Activated CD8-positive, alpha-beta memory T cell treated with anti-CD3 and anti-CD28 coated beads for 24 hours (primary cell): Measurements from ENCODE around the gene PTPRO.

Source experiments
- DNase-seq: peaks from one replicate; pipeline ENCODE4 v3.0.0-alpha.2; 2020

PTPRO gene

DNA sequence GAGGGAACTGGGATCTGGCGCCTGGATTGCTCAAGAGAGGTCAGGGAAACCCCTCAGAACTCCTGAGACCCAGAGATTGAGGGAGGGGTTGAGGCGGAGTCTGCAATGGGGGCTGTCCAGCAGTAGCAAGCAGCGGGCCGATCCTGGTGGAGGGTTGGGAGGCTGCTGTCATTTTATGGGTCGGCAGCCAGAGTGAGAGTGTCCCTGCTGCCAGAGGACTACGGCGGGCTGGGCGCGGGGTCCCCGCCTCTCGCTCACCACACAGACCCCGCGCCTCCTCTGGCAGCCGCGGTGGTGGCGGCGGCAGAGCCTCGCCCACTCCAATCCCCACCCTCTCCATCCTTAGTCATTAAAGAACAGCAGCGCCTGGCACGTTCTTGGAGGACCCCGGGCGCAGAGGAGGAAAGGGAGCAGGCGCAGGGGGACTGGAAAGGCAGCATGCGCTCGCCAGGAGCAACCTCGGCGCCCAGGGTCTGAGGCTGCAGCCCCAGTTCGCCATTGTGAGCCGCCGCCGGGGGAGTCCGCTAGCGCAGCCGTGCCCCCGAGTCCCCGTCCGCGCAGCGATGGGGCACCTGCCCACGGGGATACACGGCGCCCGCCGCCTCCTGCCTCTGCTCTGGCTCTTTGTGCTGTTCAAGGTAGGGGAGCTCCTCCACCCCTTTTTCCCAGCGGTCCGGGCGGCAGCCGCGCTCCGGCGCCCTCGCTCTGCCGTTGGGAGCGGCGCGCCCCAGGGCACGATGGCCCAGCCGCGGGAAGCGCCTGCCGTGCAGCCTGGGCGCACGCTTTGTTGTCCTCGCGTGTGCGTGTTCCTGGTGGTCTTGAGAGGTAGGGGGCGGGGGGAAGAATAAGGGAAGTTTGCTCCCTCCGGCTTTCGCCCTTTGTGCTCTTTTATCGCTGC, at the start of gene PTPRO:
PTPRO (plus strand) TSS at position 345 of the 898 bp plus-strand sequence.
- DNase-seq = no peak

DNA sequence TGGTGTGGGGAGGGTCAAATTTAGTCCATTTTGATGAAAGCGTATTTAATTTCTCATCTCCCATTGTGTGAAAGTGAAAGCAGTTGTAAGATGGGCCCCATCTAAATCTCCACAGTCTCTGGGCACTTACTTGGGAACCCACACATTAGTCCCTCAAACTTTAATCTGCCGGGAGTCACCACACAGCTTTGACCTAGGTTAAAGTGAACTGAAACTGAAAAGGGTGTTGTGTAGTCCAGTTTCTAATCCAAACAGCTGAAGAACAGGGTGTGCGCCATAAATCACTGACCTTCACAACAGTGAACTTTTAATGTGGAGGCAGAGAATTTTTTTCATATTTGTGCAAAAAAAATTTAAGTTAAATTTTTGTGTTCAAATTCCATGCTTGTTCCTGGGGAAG, 48.4 kb upstream of the PTPRO start:
- no peak for DNase-seq

DNA sequence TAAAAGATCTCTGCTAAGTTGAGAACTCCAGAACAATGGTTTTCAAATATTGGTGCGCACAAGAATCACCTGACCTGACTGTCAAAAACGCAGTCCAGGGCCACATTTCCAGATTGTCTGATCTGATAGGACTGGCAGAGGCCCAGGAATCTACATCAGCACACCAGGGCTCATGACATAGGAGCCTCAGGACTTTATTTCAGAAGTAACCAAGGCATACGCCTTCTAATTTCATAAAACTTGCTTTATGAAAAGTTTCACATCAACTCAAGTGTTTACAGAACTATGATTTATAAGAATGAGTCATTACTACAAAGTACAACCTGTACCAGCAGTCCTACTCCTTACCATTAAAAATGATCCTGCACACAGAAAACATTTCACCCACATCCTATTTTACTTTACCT, 47.7 kb upstream of the PTPRO start:
- DNase-seq = no peak

DNA sequence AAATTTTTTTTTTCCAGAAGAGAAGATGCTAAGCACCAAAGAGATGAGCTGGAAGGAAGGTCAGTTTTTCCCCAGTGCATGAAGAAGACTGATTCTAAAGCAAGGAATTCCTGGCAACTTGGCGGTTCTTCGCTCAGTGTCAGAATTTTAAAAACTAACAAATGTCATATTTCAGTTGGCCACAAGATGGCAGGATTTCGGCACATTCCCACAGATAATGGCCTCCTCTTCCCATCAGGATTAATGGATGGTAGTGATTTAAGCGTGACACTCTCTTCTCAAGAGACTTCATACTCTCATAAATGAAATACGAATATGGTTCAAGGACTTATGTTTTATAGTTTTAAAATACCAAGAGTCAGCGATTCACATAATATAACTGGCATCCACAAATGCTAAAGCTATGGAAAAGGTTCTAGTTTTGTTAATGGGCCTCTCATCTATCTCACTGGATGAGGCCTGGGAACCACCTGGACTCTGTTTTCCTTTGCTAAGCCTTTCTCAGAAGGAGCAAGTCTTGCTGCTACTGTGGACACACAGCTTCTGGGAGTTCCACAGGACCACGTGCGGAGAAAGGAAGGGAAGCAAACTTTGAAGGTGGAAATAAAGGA, 46.1 kb upstream of the PTPRO start:
- DNase-seq = no peak

DNA sequence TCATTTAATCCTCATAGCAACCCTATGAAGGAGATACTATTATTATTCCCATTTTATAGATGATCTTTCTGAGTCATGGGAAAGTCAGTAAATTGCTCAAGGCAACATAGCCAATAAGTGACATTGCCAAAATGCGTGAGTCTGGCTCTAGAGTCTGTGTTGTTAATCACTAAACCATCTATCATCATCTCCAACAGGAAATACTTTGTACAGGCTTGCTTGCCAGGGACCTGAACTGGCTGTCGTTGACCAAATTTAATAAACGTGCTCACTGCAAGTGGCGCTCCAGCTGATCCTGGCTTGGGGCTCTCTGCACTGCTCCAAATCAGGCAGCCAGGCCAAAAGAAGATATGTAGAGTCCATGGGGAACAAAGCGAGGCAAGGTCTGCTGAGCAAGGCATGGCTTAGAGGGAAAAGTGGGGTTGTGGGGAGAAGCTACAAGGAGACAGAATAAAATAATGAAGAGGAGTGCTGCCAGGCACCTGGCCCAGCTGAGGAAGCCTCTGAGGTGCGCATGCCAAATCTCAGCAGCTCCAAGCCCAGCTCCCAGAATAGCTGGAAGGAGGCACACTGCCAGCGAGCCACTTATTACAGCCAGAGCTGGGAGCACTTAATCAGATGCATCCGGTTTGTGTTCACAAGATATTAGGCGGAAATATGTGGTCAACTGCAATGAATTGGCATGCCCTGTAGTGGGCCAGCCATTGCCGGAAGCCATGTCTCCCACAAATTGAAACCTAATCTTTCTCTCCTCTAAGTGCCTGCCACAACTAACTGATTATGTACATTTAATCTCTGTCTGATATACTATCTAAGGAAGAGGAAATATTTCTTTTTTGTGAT, 43.3 kb upstream of the PTPRO start:
- no peak for DNase-seq

DNA sequence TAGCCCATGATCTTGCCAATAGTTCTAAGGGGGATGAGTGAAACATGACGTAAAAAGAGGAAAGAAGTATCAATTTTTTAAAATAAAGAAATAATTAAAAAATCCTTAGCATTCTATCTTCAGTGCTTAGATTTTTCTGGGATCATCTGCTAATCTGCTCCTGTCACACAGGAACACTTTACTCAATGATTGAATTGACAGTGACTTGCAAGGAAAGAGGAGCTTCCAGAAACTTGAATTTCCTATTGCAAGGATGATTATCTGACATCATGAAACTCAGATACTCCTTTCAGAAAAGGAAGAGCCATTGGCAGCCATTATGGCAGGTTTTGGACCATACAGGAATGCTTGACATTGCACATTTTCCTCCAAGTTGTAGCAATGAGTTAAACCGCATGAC, 41.4 kb upstream of the PTPRO start:
- DNase-seq = no peak

DNA sequence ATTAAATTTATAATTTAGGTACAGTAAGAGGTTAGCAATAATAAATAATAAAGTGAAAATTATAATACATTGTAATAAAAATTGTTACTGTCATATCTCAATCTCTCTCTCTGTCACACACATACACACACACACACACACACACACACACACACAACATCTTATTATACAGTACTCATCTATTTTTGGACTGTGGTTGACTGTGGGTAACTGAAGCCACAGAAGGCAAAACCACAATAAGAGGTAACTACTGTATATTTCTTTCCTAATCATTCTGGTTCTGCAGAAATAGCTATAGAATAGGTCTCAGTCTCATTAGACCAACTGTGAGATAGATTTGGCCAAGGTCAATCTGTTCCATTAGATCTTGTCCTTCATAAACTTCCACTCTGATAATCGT, 33.1 kb upstream of the PTPRO start:
- DNase-seq = no peak

DNA sequence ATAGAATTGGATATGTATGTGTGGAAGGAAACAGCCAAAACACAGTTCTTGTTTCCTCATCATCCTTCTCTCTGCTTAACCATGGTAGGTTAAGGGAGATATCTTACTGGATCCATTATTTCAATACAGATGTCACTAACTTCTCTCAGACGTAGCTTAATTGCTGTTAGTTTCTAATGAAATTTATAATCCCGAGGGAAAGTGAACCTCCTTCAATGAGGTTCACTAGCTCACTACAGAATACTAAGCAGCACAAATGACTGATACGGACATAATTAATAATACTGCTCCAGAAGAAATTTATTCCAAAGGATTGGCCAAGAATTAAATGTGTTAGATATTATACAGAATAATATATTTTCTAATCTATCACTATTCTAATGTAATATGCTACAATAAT, 28.6 kb upstream of the PTPRO start:
- DNase-seq = no peak

DNA sequence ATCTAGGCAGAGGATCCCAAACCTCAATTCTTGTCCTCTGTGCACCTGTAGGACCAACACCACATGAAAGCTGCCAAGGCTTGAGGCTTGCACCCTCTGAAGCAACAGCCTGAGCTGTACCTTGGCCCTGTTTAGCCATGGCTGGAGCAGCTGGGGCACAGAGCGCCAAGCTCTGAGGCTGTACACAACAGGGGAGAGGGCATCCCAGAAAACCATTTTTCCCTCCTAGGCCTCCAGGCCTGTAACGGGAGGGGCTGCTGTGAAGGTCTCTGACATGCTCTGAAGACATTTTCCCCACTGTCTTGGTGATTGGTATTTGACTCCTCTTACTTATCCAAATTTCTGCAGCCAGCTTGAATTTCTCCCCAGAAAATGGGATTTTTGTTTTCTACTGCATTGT, 22.4 kb upstream of the PTPRO start:
- no peak for DNase-seq

DNA sequence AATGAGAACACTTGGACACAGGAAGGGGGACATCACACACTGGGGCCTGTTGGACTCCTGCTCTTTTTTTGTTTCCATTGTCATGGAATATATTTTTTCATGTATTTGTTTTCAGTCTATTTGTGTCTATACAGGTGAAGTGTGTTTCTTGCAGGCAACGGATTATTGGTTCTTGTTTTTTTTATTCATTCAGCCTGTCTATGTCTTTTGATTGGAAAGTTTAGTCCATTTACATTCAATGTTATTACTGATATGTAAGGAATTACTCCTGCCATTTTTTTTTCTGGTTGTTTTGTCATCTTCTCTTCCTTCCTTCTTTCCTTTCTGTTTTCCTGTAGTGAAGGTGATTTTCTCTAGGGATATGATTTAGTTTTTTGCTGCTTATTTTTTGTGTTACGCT, 18.0 kb upstream of the PTPRO start:
- no peak for DNase-seq

DNA sequence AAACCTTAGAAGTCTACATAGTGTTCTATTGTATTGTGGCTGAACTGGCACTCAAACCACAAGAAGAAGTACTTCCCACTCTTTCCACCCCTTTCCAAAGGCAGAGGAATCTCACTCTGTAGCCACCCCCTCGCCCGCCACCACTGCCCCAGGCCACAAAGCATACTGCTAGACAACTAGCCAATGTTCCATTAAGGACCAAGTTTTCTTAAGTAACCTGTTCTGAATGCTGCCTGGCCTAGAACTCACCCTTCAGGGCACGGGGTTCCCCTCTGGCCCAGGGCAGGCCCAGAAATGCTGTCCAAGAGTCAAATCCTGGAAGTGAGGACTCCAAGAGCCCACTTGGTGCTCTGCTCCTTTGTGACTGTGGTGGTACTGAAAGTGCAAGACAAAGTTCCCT, 15.7 kb upstream of the PTPRO start:
- DNase-seq = no peak

DNA sequence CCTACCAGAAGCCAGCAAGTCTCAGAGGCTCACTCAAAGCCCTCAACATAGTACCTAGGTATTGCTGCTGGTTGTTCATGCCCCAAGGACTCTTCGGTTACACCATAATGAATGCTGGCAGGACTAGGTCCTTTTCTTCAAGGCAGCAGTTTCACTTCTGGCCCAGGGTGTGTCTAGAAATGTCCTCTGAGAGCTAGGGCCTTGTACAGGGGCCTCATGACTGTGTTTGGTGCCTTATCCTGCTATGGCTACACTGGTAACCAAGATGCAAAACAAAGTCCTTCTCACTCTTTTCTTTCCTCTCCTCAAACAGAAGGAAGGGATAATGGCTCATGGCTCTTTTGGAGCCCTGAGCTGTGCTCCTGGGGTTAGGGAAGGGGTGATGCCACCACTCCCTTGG, 15.2 kb upstream of the PTPRO start:
- no peak for DNase-seq

DNA sequence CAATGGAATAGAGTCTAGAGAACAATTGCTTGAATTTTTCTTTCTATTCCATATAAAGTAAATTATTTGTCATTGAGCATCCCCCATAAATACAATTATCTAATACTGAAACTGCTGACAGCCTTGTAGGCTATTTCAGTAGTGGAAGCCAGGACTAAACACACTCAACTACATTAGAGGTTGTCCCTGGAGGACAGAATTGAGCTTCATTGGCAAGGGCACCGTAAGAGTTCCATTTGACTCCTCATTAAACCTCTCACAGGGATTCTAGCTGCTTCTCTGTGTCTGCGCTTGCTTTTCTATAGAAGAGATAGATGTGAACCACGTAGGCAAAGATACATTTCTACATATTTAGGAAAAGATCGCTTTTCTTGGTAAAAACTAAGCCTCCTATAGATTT, 3.5 kb upstream of the PTPRO start:
- DNase-seq = no peak

DNA sequence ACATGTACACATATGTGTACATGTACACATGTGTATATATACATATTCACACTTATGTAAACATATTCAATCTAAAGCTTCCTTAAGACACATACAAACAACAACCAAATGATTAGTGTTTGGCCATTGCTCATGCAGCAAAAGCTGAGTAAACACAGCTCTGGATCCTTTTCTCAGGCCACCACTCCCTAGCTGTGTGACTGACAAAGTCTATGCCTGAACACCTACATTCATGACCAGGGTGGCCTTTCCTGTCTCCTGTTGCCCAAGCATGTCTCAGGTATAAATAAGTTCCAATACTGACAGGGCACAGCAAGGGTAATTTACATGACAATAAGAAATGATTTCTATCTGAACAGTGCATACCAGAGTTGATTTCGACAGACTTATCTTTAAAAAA, 1.4 kb upstream of the PTPRO start:
- DNase-seq = no peak

DNA sequence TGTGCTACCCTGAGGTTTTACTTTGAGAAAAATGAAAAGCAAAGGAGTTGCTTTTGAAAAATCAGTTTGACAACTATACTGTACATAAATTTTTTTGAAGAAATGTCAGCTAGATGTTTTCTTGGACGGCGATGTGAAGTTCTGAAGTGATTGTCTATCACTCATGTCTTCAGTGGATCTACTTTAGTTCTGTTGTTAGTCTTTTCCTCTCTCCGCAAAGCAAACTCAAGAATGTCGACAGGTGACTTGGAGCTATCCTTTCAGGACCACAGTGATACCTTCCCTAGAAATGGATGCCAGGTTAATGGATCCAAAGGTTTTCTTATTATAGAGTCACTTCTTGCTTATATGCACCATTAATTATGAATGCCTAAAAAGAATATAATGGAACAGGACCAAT, 1.2 kb downstream of the PTPRO start:
- no peak for DNase-seq

DNA sequence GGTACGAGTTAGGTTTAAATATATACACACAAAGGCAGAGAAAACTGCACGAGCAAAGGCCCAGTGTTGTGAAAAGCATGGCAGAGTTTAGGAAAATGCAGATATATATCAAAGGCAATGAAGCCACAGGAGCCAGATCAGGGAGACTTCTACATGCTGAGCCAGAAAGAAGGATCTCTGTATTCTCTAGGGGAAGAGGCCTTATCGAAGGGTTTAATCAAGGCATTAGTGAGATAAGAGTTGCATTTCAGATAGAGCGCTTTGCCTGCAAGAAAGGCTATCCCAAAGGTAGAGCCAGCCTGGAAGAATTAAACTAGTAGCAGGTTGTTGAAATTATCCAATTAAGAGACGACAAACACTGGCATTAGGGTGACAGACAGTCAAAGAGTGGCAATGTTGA, 7.6 kb downstream of the PTPRO start:
- no peak for DNase-seq

DNA sequence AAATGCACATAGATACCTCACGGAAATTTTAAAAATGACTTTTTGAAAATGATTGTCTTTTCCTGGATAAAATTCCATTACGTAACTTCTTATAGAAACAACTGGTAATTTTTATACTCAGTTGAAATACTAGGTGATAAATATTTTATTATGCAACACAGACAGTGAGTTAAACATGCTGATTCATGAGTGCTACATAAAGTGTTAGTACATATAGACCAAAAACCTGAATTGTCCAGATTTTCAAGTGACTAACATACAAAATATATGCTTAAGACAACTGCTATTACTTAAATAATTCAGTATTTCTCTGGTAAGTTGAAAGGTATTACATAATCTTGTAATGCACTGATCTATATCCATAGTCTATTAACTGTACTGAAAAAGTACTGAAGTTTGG, 11.9 kb downstream of the PTPRO start:
- DNase-seq = no peak

DNA sequence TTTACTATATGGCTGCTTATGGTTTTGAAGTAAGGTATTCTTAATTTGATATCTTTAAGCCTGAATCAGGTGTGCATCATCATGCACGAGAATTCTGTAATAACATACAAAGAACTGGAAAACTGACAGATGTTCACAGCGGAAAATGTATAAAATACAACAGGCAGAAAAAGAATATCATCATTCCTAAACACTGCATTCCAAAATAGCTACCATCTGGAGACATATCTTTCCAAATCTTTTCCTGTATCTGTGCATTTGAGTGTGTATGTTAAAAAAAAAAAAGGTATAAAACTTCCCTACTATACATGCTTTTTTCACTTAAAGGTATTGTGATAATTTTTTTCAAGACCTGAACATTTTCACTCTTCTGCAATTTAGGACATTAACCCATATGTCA, 13.7 kb downstream of the PTPRO start:
- no peak for DNase-seq

DNA sequence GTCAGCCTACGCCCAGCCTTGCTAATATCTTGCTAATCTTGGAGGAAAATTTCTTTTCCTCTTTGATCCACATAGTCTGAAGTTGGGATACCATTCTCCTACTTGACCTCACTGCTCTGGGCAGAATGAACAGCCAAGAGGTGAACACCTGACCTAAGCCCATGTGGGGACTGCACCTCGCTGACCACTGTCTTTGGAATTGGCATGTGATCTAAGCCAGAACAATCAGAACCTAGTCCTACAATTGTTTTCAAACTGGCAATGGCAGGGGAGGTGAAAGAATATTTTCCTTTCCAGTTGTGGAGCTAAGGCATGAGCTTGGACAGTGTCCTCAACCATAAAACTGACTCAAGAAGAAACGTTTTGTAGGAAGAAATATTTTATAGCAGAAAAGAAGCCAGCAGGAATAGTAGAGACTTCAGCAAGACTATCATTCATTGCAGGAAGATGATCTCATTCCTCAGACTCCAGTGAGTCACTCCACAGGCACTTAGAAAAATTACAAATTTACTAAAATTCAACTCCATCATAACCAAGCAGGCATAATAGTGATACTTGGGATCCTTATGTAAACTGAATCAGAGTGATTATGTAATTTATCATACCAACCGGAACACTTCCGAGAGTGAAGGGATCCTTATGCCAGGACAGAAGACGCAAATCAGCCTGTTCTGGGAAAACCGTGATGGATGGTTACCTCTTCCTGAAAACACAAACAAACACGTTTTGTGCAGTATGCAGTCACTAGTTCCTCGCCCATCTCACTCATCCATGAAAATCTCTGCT, 14.7 kb downstream of the PTPRO start:
- no peak for DNase-seq

DNA sequence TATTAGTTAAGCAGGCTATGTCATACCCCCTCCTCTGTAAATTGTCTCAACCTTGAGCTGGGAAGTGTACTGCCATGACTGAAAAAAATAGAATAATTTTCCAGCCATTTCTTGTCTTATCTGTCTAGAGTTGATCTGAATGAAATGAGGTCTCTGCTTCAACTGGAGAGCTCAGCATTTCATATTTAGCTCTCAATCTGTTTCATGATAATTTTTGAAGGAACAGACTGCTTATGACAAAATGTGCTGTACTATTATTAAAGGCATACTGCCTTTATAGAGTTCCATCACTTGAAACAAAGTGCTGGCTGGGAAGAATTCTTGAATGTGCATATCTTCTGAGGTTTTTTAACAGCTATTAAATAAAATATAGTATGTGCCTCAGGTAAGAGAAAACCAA, 19.1 kb downstream of the PTPRO start:
- no peak for DNase-seq

DNA sequence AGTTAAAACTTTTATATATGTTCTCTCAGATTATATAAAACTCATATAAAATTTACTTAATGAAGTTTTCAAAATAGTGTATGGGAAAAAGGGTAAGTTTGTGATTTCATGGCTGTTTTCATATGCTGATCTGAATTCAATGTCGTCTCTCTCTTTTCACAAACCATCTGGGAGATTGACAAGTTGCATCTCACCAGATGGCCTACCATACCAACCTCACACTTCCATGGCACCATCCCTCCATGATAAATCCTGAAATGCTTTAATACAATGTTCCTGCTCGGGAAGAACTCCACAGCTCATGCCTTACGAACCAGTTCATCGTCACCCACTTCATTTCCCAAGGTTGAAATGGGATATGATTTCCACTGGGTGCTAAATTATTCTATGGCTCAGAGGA, 22.3 kb downstream of the PTPRO start:
- no peak for DNase-seq

DNA sequence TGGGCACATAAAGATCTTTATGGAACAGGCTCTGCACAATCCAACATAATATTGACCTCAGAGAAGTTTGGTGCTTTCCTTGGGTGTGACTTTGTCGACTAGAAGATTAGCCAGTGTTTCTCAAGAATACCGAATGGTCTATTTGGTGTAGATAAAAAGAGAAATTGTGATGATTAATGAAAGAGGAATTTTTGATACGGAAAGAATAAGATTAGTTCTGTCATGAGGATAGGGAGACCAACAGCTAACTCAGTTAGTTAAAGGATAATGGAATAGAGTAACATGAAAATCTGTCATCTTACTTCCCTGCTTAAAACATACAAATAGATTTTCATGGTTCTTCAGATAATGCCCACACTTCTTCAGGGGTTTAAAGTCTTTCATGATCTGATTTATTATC, 24.2 kb downstream of the PTPRO start:
- no peak for DNase-seq

DNA sequence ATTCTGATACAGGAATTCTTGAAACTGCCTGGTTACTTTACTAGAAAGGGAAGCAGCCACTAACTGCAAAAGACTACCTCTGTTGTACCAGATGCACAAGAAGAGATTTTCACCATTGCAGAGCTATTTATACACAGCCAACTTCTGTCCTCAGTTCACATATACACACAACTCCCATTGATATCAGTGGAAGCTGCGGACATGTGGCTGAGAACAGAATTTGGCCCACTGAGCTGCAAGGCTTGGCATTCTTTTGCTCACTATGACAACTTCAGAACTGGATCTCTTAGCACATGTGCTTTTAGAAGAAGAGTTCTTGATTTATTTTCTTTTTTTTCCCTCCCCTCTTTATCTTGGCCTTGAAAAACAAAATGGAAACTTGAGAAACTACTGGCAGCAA, 28.3 kb downstream of the PTPRO start:
- DNase-seq = no peak
